HG03457 (cell line): Measurements from ENCODE around the gene SOX1.

Experiments used
- ATAC-seq: cut with Tn5 transposase; IDR thresholded peaks from one replicate; pipeline ENCODE4 v1.9.1; 2021; ENCODE audit warnings: moderate number of reproducible peaks; ENCODE audit not compliant: unreplicated experiment

The SOX1 gene

DNA sequence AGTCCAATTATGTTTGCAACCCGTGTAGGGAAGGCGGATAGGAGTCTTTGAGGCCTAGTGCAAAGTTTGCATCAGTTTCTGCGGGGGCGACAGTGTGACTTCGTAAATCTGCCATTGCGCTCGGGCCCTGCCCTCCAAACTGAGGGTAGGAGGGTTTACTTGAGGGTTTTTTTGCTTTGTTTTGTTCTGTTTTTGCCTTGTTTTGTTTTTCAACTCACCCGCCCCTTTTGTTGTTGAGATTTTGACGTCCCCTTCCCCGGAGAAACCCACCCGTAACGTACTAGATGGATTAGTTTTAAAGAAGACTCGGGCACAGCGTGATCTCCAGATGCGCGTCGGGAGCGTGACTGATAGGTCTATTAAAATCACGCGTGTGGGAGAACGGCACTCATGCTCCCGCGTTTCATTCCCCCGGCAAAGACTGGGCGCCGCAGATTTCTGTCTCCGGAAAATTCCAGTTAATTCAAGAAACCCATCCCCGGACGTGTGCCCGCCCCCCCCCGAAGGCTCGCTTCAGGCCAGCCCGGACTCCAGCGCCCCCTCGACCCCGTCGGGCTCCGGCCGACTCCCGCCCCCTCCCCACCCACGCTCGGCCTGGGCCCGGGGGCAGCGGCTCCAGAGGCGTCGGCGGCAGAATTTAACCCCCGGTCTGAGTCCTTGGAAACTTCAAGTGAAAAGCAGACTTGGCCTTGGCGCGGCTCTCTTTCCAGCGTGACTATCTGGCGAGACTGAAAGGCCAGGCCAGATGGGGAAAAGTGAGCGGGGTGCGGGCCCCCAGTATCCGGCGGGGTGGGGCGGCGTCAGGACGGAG, 5.0 kb downstream of the SOX1 start:
- ATAC-seq, result no peak

DNA sequence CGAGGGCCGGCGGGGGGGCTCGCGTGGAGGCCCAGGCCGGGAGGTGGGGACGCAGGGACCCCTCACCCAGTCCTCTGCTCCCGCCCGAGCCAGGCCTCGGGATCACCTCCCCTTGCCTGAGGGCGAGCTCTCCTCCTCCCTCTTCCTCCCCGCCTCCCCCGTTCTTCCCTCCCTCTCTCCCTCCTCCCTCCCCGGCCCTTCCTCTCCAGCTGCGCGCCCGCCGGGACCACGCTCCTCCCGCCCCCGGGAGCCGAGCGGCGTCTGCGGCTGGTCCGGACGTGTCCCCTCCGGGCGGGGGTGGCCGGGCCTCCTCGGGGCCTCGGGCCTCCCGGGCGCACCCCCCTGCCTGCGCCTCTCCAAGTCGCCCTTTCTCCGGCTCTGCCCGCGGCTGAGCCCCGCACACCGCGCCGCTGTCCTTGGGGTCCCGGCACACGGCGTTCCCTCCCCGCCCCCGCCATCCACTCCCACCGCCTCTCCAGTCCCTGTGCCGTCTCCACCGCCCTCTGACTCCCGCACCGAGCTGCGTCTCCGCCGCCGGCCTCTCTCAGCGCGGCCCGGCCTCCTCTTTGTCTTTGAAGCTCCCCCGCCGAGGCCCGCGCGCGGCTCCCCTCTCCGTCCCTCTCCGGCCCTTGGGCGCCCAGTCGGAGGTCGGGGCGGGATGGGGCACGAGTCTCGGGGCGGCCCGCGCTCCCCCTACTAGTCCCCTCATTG, 5.7 kb downstream of the SOX1 start:
- no peak for ATAC-seq

DNA sequence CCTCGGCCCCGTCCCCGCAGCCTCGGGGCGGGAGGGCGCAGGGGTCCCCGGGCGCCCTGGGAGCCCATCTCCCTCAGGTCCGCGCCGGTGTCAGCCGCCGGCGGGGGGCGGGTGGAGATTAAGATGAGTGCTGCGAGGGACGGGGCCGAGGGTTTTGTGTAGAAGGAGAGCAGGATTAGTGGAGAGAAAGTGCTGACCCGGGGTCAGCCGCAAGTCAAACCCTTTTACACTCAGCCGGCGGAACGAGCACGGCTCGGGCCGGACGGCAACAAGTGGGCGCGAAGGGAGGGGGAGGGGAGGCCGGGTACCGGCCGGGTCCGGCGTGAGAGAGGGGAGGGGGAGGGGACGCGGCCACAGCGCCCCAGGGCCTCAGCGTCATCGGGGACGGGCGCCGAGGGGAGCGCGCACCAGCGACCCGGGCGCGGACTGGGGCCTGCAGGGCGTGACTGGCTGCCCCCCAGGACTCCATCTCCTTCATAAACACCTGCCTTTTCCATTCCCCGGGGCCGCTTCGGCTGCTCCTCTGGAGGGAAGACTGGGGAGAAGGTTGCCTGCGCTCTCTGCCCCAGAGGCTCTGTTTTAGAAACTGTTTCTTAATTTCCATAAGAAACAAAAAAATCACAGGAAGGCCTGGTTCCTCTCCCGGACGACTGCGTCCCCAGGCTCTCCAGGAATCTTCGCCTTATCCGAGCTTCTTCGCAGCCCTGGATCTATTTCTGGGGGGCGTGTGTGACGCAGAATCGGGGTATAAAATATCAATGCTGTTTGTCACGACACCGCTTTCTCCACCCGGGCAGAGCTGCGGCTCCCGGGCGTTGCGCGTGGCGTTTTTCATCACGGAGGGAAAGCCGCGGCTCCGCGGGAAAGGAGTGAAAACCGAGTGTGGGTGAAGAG, 6.5 kb downstream of the SOX1 start:
- ATAC-seq, result no peak

DNA sequence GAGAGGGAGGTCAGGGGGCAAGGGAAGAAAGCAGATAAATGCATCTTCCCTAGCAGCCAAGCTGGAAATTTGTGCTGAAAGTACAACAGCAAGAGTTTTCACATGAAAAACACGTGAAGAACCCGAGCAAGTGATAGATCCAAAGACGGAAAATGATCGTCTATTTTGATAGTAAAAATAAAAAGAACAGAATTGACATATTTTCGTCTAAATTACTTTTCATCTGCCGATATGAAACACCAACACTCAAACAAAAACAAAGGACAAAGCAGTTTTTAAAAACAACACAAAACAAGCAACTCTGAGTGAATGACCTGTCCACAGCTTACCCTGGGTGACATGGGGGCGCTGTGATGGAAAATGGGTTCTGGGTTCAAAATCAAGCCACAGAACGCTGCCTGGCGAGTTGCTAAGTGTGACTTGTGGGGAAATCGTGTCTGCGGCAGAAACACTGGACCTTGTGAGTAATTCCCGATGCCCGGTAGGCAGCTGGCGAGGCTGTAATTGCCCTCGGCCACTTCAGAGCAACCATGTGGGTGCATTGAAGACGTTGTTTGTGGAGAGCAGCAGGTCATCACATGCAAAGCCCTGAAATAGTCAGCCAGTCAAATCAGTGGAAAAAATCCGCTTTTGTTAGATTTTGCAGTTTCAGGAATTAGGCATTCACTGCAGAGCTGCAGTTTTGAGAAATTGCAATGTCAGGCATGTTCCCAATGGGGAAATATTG, 7.4 kb downstream of the SOX1 start:
- no peak for ATAC-seq

DNA sequence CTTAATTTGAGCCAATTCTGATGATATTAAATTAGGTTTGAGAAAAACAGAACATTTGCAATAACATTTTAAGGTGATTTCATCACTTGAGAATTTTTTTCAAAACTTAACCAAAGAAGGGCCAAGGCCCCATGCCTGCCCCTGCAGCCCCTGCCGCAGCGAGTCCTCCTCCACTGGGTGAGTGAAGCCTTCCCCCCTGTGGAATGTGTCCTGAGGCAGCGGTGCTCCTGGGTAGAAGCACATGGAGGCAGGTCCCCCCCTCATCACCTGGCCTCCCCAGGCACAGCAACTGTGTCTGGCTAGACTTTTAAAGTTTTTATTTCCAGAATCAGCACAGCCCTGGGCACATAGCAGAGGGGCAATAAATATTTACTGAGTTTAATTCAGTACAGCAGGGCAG, 10.8 kb downstream of the SOX1 start:
- ATAC-seq, result no peak

- no peak for ATAC-seq
These were observed 11.3 kb downstream of the SOX1 start for GRCh38 chr13:112078216-112078615.

- ATAC-seq, result no peak
These were observed 12.1 kb downstream of the SOX1 start for GRCh38 chr13:112078879-112079531.

DNA sequence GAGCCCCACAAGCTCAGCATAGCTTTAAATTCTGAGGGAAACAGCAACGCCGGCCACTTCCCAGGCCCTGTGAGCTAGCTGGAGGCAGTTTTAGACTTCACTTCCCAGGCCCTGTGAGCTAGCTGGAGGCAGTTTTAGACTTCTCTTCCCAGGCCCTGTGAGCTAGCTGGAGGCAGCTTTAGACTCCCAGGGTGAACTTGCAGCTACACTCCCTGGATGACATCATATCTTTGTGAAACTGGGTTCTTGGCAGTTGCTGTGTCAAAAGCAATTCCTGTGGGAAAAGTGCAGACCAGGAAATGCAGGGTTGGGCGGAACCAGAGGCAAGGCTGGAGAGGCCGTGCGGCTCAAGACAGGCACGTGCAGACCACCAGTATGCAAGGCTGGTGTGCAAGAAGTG, 12.7 kb downstream of the SOX1 start:
- ATAC-seq, result no peak

GRCh38 chr13:112083971-112084370, 17.0 kb downstream of the SOX1 start:
- no peak for ATAC-seq

- ATAC-seq, result no peak
These were observed 25.5 kb downstream of the SOX1 start for GRCh38 chr13:112092453-112092852.

- ATAC-seq, result no peak
These were observed 28.4 kb downstream of the SOX1 start for GRCh38 chr13:112095354-112095753.

DNA sequence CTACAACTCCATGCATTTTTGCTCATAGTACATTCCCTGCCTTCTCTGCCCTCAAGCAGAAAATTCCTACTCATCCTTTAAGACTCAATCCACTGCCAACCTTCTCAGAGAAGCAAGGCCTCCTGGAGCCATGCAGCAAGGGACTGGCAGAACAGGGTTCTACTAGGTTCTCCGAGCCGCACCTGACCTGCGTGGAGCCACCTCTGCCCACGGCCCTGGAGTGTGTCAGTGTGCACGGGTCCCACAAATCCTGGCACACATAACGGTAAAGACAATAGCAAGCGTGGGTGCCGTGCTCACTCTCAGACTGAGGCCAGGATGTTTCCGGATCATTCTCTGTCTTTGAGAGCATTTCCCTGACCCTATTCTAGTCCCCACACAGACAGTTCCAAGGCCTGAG, 30.0 kb downstream of the SOX1 start:
- ATAC-seq, result no peak

- ATAC-seq, result no peak
These were observed 30.8 kb downstream of the SOX1 start for GRCh38 chr13:112097770-112098169.

DNA sequence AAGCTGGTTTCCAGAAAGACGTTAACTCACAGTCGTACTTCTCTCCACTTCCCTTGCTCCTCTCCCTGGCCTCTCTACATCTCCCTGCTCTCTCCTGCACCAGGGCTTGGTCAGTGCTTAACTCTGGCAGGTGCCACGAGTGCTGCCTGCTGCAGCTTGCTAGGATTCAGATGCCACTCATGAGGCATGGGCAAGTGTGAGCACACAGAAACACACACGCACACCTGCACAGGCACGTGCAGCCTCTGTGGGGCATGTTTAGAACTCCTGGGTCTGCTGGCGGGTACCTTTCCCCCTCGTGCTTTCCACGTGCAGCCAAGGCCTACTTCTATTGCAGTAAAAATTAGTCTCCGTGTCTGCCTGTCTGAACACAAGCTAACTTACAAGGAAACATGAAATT, 31.8 kb downstream of the SOX1 start:
- ATAC-seq, result no peak

- no peak for ATAC-seq
These were observed 34.5 kb downstream of the SOX1 start for GRCh38 chr13:112101360-112101930.

GRCh38 chr13:112102243-112102642, 35.3 kb downstream of the SOX1 start:
- ATAC-seq, result no peak

DNA sequence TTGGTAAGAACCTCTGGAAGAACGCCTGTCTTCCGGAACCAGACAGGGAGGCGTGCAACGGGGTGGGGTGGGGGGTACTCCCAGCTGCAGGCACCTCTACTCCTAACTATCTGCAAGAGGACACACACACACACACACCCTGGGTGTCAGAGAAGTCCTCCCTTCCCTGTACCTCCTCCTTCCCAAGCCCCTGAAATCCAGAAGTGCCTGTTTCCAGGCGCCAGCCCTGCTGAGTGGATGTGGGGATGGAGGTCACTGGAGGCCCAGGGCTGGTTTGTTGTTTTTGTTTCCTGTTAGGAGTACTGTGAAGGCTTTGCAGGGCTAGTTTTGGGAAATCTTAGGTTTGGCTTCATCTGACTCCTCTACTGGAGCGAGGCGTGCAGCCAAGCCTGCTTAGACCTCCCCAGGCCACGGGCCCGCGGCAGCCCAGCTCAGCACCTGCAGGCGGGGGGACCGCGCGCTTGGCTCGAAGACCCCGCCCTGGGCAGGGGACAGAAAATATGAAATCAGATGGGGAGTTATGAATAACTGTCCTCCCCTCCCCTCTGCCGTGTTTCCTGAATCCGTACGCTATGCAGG, 36.4 kb downstream of the SOX1 start:
- no peak for ATAC-seq

- no peak for ATAC-seq
These were observed 37.3 kb downstream of the SOX1 start for GRCh38 chr13:112103961-112104880.

DNA sequence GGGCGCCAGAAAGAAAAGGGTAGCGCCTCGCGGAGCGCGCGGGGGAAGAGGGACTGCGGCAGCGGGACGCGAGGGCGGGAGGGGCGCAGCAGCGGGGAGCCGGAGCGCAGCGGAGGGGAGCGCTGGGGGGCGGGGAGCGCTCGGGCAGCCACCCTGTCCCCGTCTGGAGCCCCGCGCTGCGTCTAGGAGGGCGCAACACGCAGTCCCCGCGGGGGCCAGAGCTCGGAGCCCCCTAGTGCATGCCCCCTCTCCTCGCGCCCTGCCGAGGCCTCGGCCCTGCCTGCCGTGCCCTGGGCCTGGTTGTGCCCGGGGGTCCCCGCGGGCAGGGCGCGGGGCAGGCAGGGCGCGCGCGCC, 37.9 kb downstream of the SOX1 start:
- ATAC-seq, result no peak
